ENCODE results near the gene CUEDC1. TPM values are rescaled to one million over a fixed set of nuclear protein-coding genes. Genes with fewer than 3 reads are reported as not detected.
A peak's percentile ranks its signal among the peaks of the same experiment; 100 is the strongest.

CUEDC1 gene
- total and polyA plus RNA-seq, 9 of the 15 experiments (the other 6 are each of a cell fraction or from before 2014, with no cell fraction given): 0.20 to 4.1 (median 1.6) TPM; not detected in 1

DNA sequence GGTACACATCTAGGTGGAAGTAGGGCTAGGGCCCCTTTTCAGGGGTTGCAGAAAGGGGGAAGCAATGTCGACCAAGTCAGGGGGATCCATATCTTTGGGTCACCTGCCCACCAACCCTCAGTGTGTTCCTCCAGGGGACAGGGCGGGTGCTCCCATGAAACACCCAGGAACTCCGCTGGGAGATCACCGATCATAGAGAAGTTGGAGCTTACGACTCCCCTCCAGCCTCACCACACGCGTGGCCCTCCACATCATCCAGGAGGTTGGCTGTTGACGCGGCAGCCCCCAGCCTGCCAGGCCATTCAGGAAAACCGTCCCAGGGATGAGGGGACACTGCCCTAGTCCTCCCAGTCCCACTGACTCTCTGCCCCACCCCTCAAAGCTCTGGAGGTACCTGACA lies 88.1 kb downstream of the CUEDC1 start:
- TF ChIP-seq TAF9B (IDR thresholded peaks at IDR 0.05; ENCODE audit: partially characterized antibody) (no peak), ZNF311 (CRISPR knock-in tag; IDR thresholded peaks at IDR 0.05) (no peak), RNF2 (IDR thresholded peaks at IDR 0.05) (no peak), ATF7 (IDR thresholded peaks at IDR 0.05) (no peak), PHTF2 (CRISPR knock-in tag; IDR thresholded peaks at IDR 0.05) (no peak), HDAC8 (tag; IDR thresholded peaks at IDR 0.05) (no peak), ZFP36 (IDR thresholded peaks at IDR 0.05; ENCODE audit: low read depth, low read length, partially characterized antibody) (no peak), TAF7 (tag; IDR thresholded peaks at IDR 0.05) (no peak), CAMTA2 (CRISPR knock-in tag; conservative IDR thresholded peaks at IDR 0.05) (no peak), HOXB6 (CRISPR knock-in tag; IDR thresholded peaks at IDR 0.05; ENCODE audit: borderline replicate concordance) (no peak), ZNF175 (CRISPR knock-in tag; IDR thresholded peaks at IDR 0.05; ENCODE audit: low read depth) (no peak), HMGN3 (IDR thresholded peaks at IDR 0.05; ENCODE audit: borderline replicate concordance, extremely low read depth, insufficient read length, low read depth, low read length) (no peak), TFAM (CRISPR knock-in tag; conservative IDR thresholded peaks at IDR 0.05) (no peak), POLR3G (IDR thresholded peaks at IDR 0.05; ENCODE audit: extremely low read depth, insufficient read length, insufficient replicate concordance) (no peak), TEAD2 (tag; IDR thresholded peaks at IDR 0.05) (no peak)
- intact Hi-C loops (cut with micrococcal nuclease) (no loop called here), in situ Hi-C loops (cut with MboI) (no loop called here)
- H3K9me3 ChIP-seq (replicated peaks; ENCODE audit: control insufficient read depth, insufficient read depth, low read depth, low read length): no peaks in the 10 kb centered on the region
- WGBS (ENCODE audit: insufficient coverage, low coverage, missing lambda C conversion rate): 83% methylated on average over 9 of the region's 10 CpGs
- H3K27me3 ChIP-seq (ENCODE audit: control insufficient read depth in 2 of 2, insufficient read depth in 2 of 2, low read length in 2 of 2): 0 out of 5 replicates have a peak, but pooled peaks cover 0 to 2% of the 10 kb centered on the region in 2 experiments
- H3K9me1 ChIP-seq (ENCODE audit: control insufficient read depth, insufficient read depth, low read length): peaks cover 4% of the 10 kb centered on the region
- no peaks in the 10 kb centered on the region for H4K20me1 ChIP-seq (replicated peaks; ENCODE audit: control insufficient read depth, insufficient read depth, low read length)
- BruUV-seq (replicated peaks): no TSS peak
- H3K9ac ChIP-seq (ENCODE audit: insufficient read depth in 1 of 2, low read depth in 2 of 2, low read length in 2 of 2): peak overlapping the region in 1 of 2 experiments; percentile 20; a peak in 1 of 4 replicates
- FAIRE-seq (no peak), ATAC-seq (no peak), DNase-seq (ENCODE audit: extremely low read depth in 1 of 4, low spot score in 3 of 4) (no peak)
- H3K27ac ChIP-seq (ENCODE audit: extremely low read depth, low read depth, low read length): no peak overlapping the region
- no peak overlapping the region for H3K4me2 ChIP-seq (ENCODE audit: insufficient read depth, low read length)
- no peaks in the 10 kb centered on the region for H3K79me2 ChIP-seq (ENCODE audit: control insufficient read depth, insufficient read depth, low read length)
- H3K36me3 ChIP-seq (ENCODE audit: control insufficient read depth, insufficient read depth, low read length): no peaks in the 10 kb centered on the region
- ChIA-PET CTCF (ENCODE audit: low intra/inter-chr PET ratio) (no interaction called here), POLR2A (interaction anchor here (0.7 to 1.9 kb wide), 3 partner anchors 9 to 129 kb away, joined by 4 to 5 read pairs (median 4); no protein-coding TSS in a partner anchor)
- no peak overlapping the region for H2AFZ ChIP-seq (ENCODE audit: low read depth, low read length)
- H3K4me1 ChIP-seq (replicated peaks in 1 of 2; ENCODE audit: control insufficient read depth in 2 of 2, insufficient read depth in 2 of 2, low read length in 2 of 2): peaks cover 0 to 27% of the 10 kb centered on the region in 2 experiments; a peak in 4 of 5 replicates
- H3K4me3 ChIP-seq: no peak overlapping the region
